Panc1 (cell line): ENCODE measurements around the gene MCF2L2. TPM values are rescaled to one million over a fixed set of nuclear protein-coding genes. Genes with fewer than 3 reads are reported as not detected.

Experiments used
- ATAC-seq: fragments of 200-7000 bp; cut with Tn5 transposase; 2 replicates; pipeline ENCODE4 v1.9.1; 2020; ENCODE audit warnings: mild to moderate bottlenecking, moderate library complexity
- BruUV-seq: library from RNA; stranded (reverse); fragments of 400-500 nt; replicated peaks from 2 replicates; lab custom pipeline; 2021; lab: Mats Ljungman, UMichigan
- CTCF ChIA-PET: fragments of 300-600 bp; sonication (Branson Sonifier 250); formaldehyde crosslinking; loops from one replicate; lab custom pipeline; 2022; ENCODE audit warnings: antibody characterized with exemption; lab: Charles Lee
- POLR2A ChIA-PET: fragments of 300-600 bp; sonication (Branson Sonifier 250); formaldehyde crosslinking; loops from one replicate; lab custom pipeline; 2022; ENCODE audit warnings: antibody characterized with exemption; lab: Charles Lee
- DNase-seq: peaks from one replicate; pipeline ENCODE4 v3.0.0-alpha.2; 2010; ENCODE audit warnings: low read depth, low spot score
- H3K27ac ChIP-seq: 2 replicates; pipeline ENCODE4 v1.5.1; 2011; ENCODE audit warnings: mild to moderate bottlenecking, low read length, inconsistent platforms
- H3K27me3 ChIP-seq: fragments of 200-500 bp; sonication (Bioruptor generic); 2 replicates; pipeline ENCODE4 v1.6.0; 2014; ENCODE audit warnings: low read length, inconsistent platforms; ENCODE audit not compliant: control insufficient read depth, insufficient read depth
- H3K36me3 ChIP-seq: fragments of 200-500 bp; sonication (Bioruptor generic); 2 replicates; pipeline ENCODE4 v1.5.1; 2014; ENCODE audit warnings: inconsistent platforms, mild to moderate bottlenecking, low read length, moderate library complexity; ENCODE audit not compliant: control insufficient read depth, insufficient read depth
- H3K4me1 ChIP-seq: 2 replicates; pipeline ENCODE4 v1.5.1; 2011; ENCODE audit warnings: inconsistent platforms, mild to moderate bottlenecking, low read length, moderate library complexity; ENCODE audit not compliant: control insufficient read depth, insufficient read depth
- H3K4me3 ChIP-seq, 2 experiments: 2 replicates each; pipeline ENCODE4 v1.5.1; 2011 to 2012; ENCODE audit warnings: low read depth in 2 of 2, low read length in 2 of 2, mild to moderate bottlenecking in 2 of 2, inconsistent platforms in 1 of 2, moderate library complexity in 1 of 2
- H3K9me3 ChIP-seq: fragments of 200-500 bp; sonication (Bioruptor generic); 2 replicates; pipeline ENCODE4 v1.5.1; 2014; ENCODE audit warnings: low read depth, mild to moderate bottlenecking, inconsistent platforms, low read length, moderate library complexity; ENCODE audit not compliant: control insufficient read depth, insufficient read depth
- CTCF ChIP-seq: fragments of 450-650 bp; IDR thresholded peaks from 2 replicates; pipeline ENCODE4 v1.5.1; 2017; ENCODE audit warnings: mild to moderate bottlenecking
- POLR2AphosphoS5 ChIP-seq: IDR thresholded peaks from 2 replicates; pipeline ENCODE4 v1.6.1; 2012; ENCODE audit warnings: mild to moderate bottlenecking, low read depth, low read length, moderate library complexity
- SIN3A ChIP-seq: IDR thresholded peaks from 2 replicates; pipeline ENCODE4 v1.6.1; 2012; ENCODE audit warnings: low read depth, mild to moderate bottlenecking, low read length, moderate library complexity, borderline replicate concordance; ENCODE audit not compliant: insufficient read depth
- TCF7L2 ChIP-seq: IDR thresholded peaks from 2 replicates; pipeline ENCODE4 v1.6.1; 2011; ENCODE audit warnings: mild to moderate bottlenecking, low read depth, low read length, inconsistent platforms
- in situ Hi-C: cut with HindIII; loops from 2 replicates; pipeline ENCODE4 v1.10.0; 2016; ENCODE audit warnings: low sequenced_read_pairs, low pct_unique_long_range_greater_than_20kb
- intact Hi-C: fragments of 100-400 bp; cut with micrococcal nuclease; formaldehyde crosslinking; loops from one replicate; pipeline ENCODE4 v1.10.0; 2022; ENCODE audit not compliant: unreplicated experiment
- total RNA-seq: library from RNA; stranded (reverse); gene quantifications from one replicate; pipeline ENCODE4 v1.2.1, GENCODE V29; 2021; ENCODE audit not compliant: unreplicated experiment
- TF ChIP-seq, protein P1 (sequence below), 2 experiments: IDR thresholded peaks; 2 replicates each; pipeline ENCODE4 v1.6.1; 2011 to 2012; ENCODE audit warnings: low read depth in 2 of 2, control low read depth in 1 of 2, low read length in 1 of 2, mild to moderate bottlenecking in 1 of 2, moderate library complexity in 1 of 2; ENCODE audit not compliant: insufficient read depth in 1 of 2

The MCF2L2 gene
- total RNA-seq, 1 experiment from 2014 or later = 1.0 TPM

DNA sequence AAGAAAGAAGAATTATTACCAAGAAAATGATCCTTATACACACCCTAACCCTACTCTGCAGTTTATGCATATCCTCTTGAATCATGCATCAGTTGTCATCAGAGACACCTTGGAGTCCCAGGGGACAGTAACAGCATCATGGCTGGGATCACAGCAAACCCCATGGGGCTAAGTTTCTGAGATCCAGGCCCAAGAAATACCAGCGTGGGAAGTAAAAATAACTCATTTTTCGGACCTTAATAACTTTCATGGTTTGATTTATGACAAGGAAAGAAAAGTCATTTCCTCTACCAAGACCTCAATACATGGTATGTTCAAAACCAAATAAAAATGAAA is 214.2 kb downstream of the MCF2L2 start:
- POLR2A ChIA-PET = no interaction called here
- Histone ChIP-seq H3K36me3 (no peaks in the 10 kb centered on the region), H3K9me3 (no peaks in the 10 kb centered on the region), H3K4me1 (no peaks in the 10 kb centered on the region), H3K27me3 (no peaks in the 10 kb centered on the region), H3K27ac (no peak overlapping the region), H3K4me3 (no peak overlapping the region)
- BruUV-seq = no TSS peak
- intact Hi-C loops = no loop called here
- CTCF ChIA-PET = no interaction called here
- ATAC-seq = no peak
- TF ChIP-seq CTCF = no peak
- no peak for TF ChIP-seq TCF7L2
- TF ChIP-seq, protein P1, sequence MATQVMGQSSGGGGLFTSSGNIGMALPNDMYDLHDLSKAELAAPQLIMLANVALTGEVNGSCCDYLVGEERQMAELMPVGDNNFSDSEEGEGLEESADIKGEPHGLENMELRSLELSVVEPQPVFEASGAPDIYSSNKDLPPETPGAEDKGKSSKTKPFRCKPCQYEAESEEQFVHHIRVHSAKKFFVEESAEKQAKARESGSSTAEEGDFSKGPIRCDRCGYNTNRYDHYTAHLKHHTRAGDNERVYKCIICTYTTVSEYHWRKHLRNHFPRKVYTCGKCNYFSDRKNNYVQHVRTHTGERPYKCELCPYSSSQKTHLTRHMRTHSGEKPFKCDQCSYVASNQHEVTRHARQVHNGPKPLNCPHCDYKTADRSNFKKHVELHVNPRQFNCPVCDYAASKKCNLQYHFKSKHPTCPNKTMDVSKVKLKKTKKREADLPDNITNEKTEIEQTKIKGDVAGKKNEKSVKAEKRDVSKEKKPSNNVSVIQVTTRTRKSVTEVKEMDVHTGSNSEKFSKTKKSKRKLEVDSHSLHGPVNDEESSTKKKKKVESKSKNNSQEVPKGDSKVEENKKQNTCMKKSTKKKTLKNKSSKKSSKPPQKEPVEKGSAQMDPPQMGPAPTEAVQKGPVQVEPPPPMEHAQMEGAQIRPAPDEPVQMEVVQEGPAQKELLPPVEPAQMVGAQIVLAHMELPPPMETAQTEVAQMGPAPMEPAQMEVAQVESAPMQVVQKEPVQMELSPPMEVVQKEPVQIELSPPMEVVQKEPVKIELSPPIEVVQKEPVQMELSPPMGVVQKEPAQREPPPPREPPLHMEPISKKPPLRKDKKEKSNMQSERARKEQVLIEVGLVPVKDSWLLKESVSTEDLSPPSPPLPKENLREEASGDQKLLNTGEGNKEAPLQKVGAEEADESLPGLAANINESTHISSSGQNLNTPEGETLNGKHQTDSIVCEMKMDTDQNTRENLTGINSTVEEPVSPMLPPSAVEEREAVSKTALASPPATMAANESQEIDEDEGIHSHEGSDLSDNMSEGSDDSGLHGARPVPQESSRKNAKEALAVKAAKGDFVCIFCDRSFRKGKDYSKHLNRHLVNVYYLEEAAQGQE (IDR thresholded peaks at IDR 0.05; ENCODE audit: insufficient read depth in 1 of 2, low read depth in 2 of 2, low read length in 1 of 2) = no peak
- TF ChIP-seq POLR2AphosphoS5 = no peak
- TF ChIP-seq SIN3A = no peak
- no peak for DNase-seq
- in situ Hi-C loops = no loop called here

- Histone ChIP-seq H3K36me3 (no peaks in the 10 kb centered on the region), H3K9me3 (no peaks in the 10 kb centered on the region), H3K4me3 (no peak overlapping the region), H3K27me3 (no peaks in the 10 kb centered on the region; the same call in 1 of the 2 replicates), H3K4me1 (no peaks in the 10 kb centered on the region), H3K27ac (no peak overlapping the region)
- ChIA-PET CTCF (no interaction called here), POLR2A (no interaction called here)
- no TSS peak for BruUV-seq
- TF ChIP-seq SIN3A (no peak), CTCF (no peak), POLR2AphosphoS5 (no peak), TCF7L2 (no peak)
- TF ChIP-seq, protein P1 (IDR thresholded peaks at IDR 0.05; ENCODE audit: insufficient read depth in 1 of 2, low read depth in 2 of 2, low read length in 1 of 2) = no peak
- DNase-seq (no peak), ATAC-seq (no peak)
- in situ Hi-C loops (no loop called here), intact Hi-C loops (no loop called here)
These were observed 214.8 kb downstream of the MCF2L2 start for GRCh38 chr3:183213415-183214276.
